ENCODE data around the gene CCND1. TPM values are rescaled to one million over a fixed set of nuclear protein-coding genes. Genes with fewer than 3 reads are reported as not detected.

CCND1 gene
- total RNA-seq, 1 experiment from 2014 or later = 2,517 TPM

GRCh38 chr11:69603111-69603836 lies 37.7 kb upstream of the CCND1 start:
- peak overlapping the region; percentile 21 for H3K27ac ChIP-seq (ENCODE audit: low read depth, low read length, poor library complexity, severe bottlenecking)
- peaks cover 1% of the 10 kb centered on the region for H3K9me3 ChIP-seq (ENCODE audit: low read depth, low read length, poor library complexity, severe bottlenecking)
- ChIA-PET CTCF (no interaction called here), POLR2A (ENCODE audit: low non-redundant PET) (no interaction called here)
- TF ChIP-seq EZH2 (IDR thresholded peaks at IDR 0.05; ENCODE audit: borderline replicate concordance, low read depth, low read length, poor library complexity, severe bottlenecking) (no peak), CTCF (conservative IDR thresholded peaks at IDR 0.05; ENCODE audit: low read depth, low read length) (no peak)
- H3K27me3 ChIP-seq (replicated peaks; ENCODE audit: insufficient read depth, low read depth, low read length, poor library complexity) = no peaks in the 10 kb centered on the region
- H3K4me3 ChIP-seq (ENCODE audit: low read depth, low read length, poor library complexity, severe bottlenecking) = no peak overlapping the region
- BruUV-seq (replicated peaks) = no TSS peak
- H3K4me1 ChIP-seq (ENCODE audit: insufficient read depth, low read length, poor library complexity, severe bottlenecking) = peaks cover 48% of the 10 kb centered on the region
- no peak for DNase-seq (ENCODE audit: low spot score)
- intact Hi-C loops (cut with micrococcal nuclease; ENCODE audit: unreplicated experiment) = no loop called here
- H3K36me3 ChIP-seq (ENCODE audit: insufficient read depth, low read length, poor library complexity, severe bottlenecking) = no peaks in the 10 kb centered on the region

- H3K4me1 ChIP-seq (ENCODE audit: insufficient read depth, low read length, poor library complexity, severe bottlenecking) = peaks cover 43% of the 10 kb centered on the region
These were observed 36.9 kb upstream of the CCND1 start for GRCh38 chr11:69604055-69604454.

DNA sequence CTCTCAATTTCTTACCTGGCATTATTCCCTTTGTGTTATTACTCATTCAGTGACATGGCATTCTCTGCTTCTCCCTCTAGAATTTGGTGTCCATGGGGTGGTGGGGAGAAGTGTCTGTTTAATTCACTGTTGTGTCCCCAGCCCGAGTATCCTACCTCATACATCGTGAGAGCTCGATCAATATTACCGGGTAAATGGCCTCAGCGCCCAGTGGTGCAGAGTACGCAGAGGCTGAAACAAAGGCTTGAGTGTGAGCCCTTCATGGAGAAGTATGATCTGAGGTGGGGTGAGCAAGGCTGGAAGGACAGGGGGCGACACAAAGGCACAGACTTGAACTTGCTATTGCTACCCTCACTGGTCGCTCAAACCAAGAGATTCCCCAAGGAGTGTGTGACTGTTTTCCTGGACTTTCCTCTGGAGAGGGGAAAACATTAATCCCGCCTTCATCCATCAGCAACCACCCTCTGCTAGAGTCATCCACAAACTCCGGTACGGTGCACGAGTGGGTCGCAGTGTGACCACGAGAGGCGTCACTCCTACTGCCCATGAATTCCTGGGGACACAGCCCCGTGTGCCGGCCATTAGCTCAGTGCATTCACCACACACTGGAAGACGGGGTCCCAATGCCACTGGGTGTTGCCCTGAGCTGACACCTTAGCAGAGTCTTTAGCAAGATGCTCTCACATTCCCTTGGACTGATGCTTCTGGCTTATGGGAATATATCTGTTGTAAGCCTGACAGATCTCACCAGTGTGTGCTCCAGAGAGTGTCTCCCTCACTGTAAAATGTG lies 35.0 kb upstream of the CCND1 start:
- BruUV-seq (replicated peaks) = no TSS peak
- H3K4me3 ChIP-seq (ENCODE audit: low read depth, low read length, poor library complexity, severe bottlenecking) = no peak overlapping the region
- no peaks in the 10 kb centered on the region for H3K36me3 ChIP-seq (ENCODE audit: insufficient read depth, low read length, poor library complexity, severe bottlenecking)
- no peak for TF ChIP-seq CTCF (conservative IDR thresholded peaks at IDR 0.05; ENCODE audit: low read depth, low read length)
- no peak for TF ChIP-seq EZH2 (IDR thresholded peaks at IDR 0.05; ENCODE audit: borderline replicate concordance, low read depth, low read length, poor library complexity, severe bottlenecking)
- no peak overlapping the region for H3K27ac ChIP-seq (ENCODE audit: low read depth, low read length, poor library complexity, severe bottlenecking)
- peaks cover 26% of the 10 kb centered on the region for H3K4me1 ChIP-seq (ENCODE audit: insufficient read depth, low read length, poor library complexity, severe bottlenecking)
- intact Hi-C loops (cut with micrococcal nuclease; ENCODE audit: unreplicated experiment) = no loop called here
- no peak for DNase-seq (ENCODE audit: low spot score)
- no peaks in the 10 kb centered on the region for H3K27me3 ChIP-seq (replicated peaks; ENCODE audit: insufficient read depth, low read depth, low read length, poor library complexity)
- peaks cover 9% of the 10 kb centered on the region for H3K9me3 ChIP-seq (ENCODE audit: low read depth, low read length, poor library complexity, severe bottlenecking)
- CTCF ChIA-PET = no interaction called here
- POLR2A ChIA-PET (ENCODE audit: low non-redundant PET) = no interaction called here

More at GRCh38 chr11:69604055-69604454, 36.9 kb upstream of the CCND1 start:
- intact Hi-C loops (cut with micrococcal nuclease; ENCODE audit: unreplicated experiment) = no loop called here
- Histone ChIP-seq H3K27ac (ENCODE audit: low read depth, low read length, poor library complexity, severe bottlenecking) (peak overlapping the region; percentile 21), H3K9me3 (ENCODE audit: low read depth, low read length, poor library complexity, severe bottlenecking) (peaks cover 9% of the 10 kb centered on the region), H3K36me3 (ENCODE audit: insufficient read depth, low read length, poor library complexity, severe bottlenecking) (no peaks in the 10 kb centered on the region), H3K4me3 (ENCODE audit: low read depth, low read length, poor library complexity, severe bottlenecking) (no peak overlapping the region), H3K27me3 (replicated peaks; ENCODE audit: insufficient read depth, low read depth, low read length, poor library complexity) (no peaks in the 10 kb centered on the region)
- no TSS peak for BruUV-seq (replicated peaks)
- TF ChIP-seq EZH2 (IDR thresholded peaks at IDR 0.05; ENCODE audit: borderline replicate concordance, low read depth, low read length, poor library complexity, severe bottlenecking) (no peak), CTCF (conservative IDR thresholded peaks at IDR 0.05; ENCODE audit: low read depth, low read length) (no peak)
- ChIA-PET POLR2A (ENCODE audit: low non-redundant PET) (no interaction called here), CTCF (no interaction called here)
- no peak for DNase-seq (ENCODE audit: low spot score)

All from A673 (cell line).